C4-2B (cell line): ENCODE measurements around the gene RNF130.

Experiments
- H3K27ac ChIP-seq: fragments of 450-650 bp; 2 replicates; pipeline ENCODE4 v1.5.1; 2017
- ZFX ChIP-seq: fragments of 450-650 bp; IDR thresholded peaks from 2 replicates; pipeline ENCODE4 v1.6.1; 2017
- TF ChIP-seq, protein P1 (sequence below): fragments of 450-650 bp; conservative IDR thresholded peaks from 2 replicates; pipeline ENCODE4 v1.5.1; 2017; ENCODE audit warnings: mild to moderate bottlenecking

The RNF130 gene

GRCh38 chr5:180074462-180074861 lies 2.9 kb upstream of the RNF130 start:
- H3K27ac ChIP-seq: no peak overlapping the region
- TF ChIP-seq ZFX: no peak
- TF ChIP-seq, protein P1, sequence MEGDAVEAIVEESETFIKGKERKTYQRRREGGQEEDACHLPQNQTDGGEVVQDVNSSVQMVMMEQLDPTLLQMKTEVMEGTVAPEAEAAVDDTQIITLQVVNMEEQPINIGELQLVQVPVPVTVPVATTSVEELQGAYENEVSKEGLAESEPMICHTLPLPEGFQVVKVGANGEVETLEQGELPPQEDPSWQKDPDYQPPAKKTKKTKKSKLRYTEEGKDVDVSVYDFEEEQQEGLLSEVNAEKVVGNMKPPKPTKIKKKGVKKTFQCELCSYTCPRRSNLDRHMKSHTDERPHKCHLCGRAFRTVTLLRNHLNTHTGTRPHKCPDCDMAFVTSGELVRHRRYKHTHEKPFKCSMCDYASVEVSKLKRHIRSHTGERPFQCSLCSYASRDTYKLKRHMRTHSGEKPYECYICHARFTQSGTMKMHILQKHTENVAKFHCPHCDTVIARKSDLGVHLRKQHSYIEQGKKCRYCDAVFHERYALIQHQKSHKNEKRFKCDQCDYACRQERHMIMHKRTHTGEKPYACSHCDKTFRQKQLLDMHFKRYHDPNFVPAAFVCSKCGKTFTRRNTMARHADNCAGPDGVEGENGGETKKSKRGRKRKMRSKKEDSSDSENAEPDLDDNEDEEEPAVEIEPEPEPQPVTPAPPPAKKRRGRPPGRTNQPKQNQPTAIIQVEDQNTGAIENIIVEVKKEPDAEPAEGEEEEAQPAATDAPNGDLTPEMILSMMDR: no peak

- TF ChIP-seq, protein P1: no peak
- no peak for TF ChIP-seq ZFX
- peak overlapping the region; percentile 95 for H3K27ac ChIP-seq
Measured at GRCh38 chr5:180072556-180072955, 997 bp upstream of the RNF130 start.

GRCh38 chr5:180072256-180072548 lies 643 bp upstream of the RNF130 start:
- peak overlapping the region; percentile 95 for H3K27ac ChIP-seq
- TF ChIP-seq, protein P1: no peak
- TF ChIP-seq ZFX: no peak

- TF ChIP-seq, protein P1: no peak
- peak; percentile 74; the same call in 1 of the 2 replicates for TF ChIP-seq ZFX
- H3K27ac ChIP-seq: peak overlapping the region; percentile 95
Measured at GRCh38 chr5:180070756-180071530, 616 bp downstream of the RNF130 start.

GRCh38 chr5:180069589-180070247 lies 1.8 kb downstream of the RNF130 start:
- TF ChIP-seq, protein P1: no peak
- H3K27ac ChIP-seq: peak overlapping the region; percentile 65

GRCh38 chr5:180068519-180069090 lies 3.0 kb downstream of the RNF130 start:
- H3K27ac ChIP-seq: no peak overlapping the region

More at GRCh38 chr5:180068519-180069090, 3.0 kb downstream of the RNF130 start:
- no peak for TF ChIP-seq ZFX
- TF ChIP-seq, protein P1: no peak
